ENCODE results near the gene GNA14. TPM values are rescaled to one million over a fixed set of nuclear protein-coding genes. Genes with fewer than 3 reads are reported as not detected.
"Not testable (repeated sequence)": the region's sequence is repeated elsewhere in the genome, so short reads cannot be mapped to it uniquely, and the experiment has no call there.

The GNA14 gene
- polyA plus RNA-seq, 1 donor from 2014 or later = 0.40 TPM

DNA sequence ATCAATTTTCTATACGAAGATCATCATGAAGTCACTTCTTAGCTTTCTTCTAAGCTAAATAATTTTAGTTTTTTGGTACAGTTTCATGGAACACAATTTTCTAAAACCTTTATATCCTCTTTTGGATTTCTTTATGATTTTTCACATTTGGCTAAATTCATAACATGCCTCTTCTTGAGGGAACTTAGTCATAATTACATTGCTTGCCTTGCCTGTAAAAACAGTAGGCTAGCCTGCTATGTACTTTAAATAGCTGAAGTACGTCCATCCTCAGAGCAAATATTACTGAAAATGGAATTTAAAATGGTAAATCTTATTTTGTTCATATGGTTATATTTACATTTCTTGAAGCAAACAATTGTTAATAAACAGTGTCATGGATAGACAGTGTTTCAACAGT, 245.8 kb downstream of the GNA14 start:
- H3K27me3 ChIP-seq (ENCODE audit: insufficient read depth, low read depth, low read length) = no peaks in the 10 kb centered on the region
- no peaks in the 10 kb centered on the region for H3K79me2 ChIP-seq (replicated peaks; ENCODE audit: insufficient read depth, low read length)
- no peak overlapping the region for H3K4me2 ChIP-seq (ENCODE audit: low read length)
- no peak overlapping the region for H3K4me3 ChIP-seq (ENCODE audit: low read length)
- TF ChIP-seq EP300 (conservative IDR thresholded peaks at IDR 0.05; ENCODE audit: poor library complexity, severe bottlenecking) (no peak), TAF1 (IDR thresholded peaks at IDR 0.05; ENCODE audit: low read depth) (no peak)
- no peaks in the 10 kb centered on the region for H4K20me1 ChIP-seq (ENCODE audit: insufficient read depth)
- no peak overlapping the region for H3K27ac ChIP-seq (ENCODE audit: low read length)
- H3K9me2 ChIP-seq (ENCODE audit: insufficient read depth, low read length) = no peaks in the 10 kb centered on the region
- no peaks in the 10 kb centered on the region for H3F3A ChIP-seq (ENCODE audit: insufficient read depth, low read length, poor library complexity, severe bottlenecking)
- no peak overlapping the region for H2AFZ ChIP-seq (ENCODE audit: low read depth, low read length)
- no peak overlapping the region for H3K9ac ChIP-seq (ENCODE audit: low read length)
- no peaks in the 10 kb centered on the region for H3K9me3 ChIP-seq (ENCODE audit: low read length)
- no peaks in the 10 kb centered on the region for H3K36me3 ChIP-seq (ENCODE audit: insufficient read depth, low read length)

DNA sequence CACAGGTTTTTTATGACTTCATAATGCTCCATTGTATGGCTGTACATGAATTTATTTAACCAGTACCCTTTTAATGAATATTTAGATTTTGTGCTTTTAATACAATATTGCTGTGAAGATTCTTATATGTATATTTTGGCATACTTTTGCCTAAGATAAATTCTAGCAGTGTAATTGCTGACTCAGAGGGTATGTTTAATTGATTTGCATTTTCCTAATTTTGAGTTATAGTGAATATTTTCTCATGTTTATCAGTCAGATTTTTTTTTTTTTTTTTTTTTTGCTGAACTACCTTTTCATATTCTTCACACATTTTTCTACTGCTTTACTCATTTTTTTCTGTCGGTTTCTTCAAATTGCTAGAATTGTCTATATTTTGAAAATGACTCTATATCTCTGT, 248.2 kb downstream of the GNA14 start:
- no peaks in the 10 kb centered on the region for H3K9me3 ChIP-seq (ENCODE audit: low read length)

DNA sequence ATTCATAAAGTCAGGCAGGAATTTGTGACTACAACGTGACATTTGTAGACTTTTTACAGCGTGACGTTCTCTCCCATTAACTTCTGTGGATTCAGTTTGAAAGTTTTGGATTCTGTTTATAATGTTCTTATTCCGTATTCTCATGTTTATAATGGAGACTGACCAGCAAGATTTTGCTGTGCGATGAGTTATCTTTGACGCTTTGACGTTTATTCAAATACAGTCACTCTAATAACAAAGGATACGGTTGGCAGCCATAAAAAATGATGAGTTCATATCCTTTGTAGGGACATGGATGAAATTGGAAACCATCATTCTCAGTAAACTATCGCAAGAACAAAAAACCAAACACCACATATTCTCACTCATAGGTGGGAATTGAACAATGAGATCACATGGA, 249.5 kb downstream of the GNA14 start:
- H3K27ac ChIP-seq (ENCODE audit: low read length); H3F3A ChIP-seq (ENCODE audit: insufficient read depth, low read length, poor library complexity, severe bottlenecking); H3K4me2 ChIP-seq (ENCODE audit: low read length); H3K9ac ChIP-seq (ENCODE audit: low read length); H3K27me3 ChIP-seq (ENCODE audit: insufficient read depth, low read depth, low read length); H2AFZ ChIP-seq (ENCODE audit: low read depth, low read length); H3K79me2 ChIP-seq (replicated peaks; ENCODE audit: insufficient read depth, low read length); H3K9me2 ChIP-seq (ENCODE audit: insufficient read depth, low read length); H3K36me3 ChIP-seq (ENCODE audit: insufficient read depth, low read length); H3K9me3 ChIP-seq (ENCODE audit: low read length); H4K20me1 ChIP-seq (ENCODE audit: insufficient read depth); H3K4me3 ChIP-seq (ENCODE audit: low read length): not testable (repeated sequence)

More for the DNA sequence above, 248.2 kb downstream of the GNA14 start:
- Histone ChIP-seq H3K79me2 (replicated peaks; ENCODE audit: insufficient read depth, low read length) (no peaks in the 10 kb centered on the region), H3K4me2 (ENCODE audit: low read length) (no peak overlapping the region), H3K9ac (ENCODE audit: low read length) (no peak overlapping the region), H4K20me1 (ENCODE audit: insufficient read depth) (no peaks in the 10 kb centered on the region), H3K36me3 (ENCODE audit: insufficient read depth, low read length) (no peaks in the 10 kb centered on the region), H2AFZ (ENCODE audit: low read depth, low read length) (no peak overlapping the region), H3K27ac (ENCODE audit: low read length) (no peak overlapping the region), H3K9me2 (ENCODE audit: insufficient read depth, low read length) (no peaks in the 10 kb centered on the region), H3K27me3 (ENCODE audit: insufficient read depth, low read depth, low read length) (no peaks in the 10 kb centered on the region), H3F3A (ENCODE audit: insufficient read depth, low read length, poor library complexity, severe bottlenecking) (no peaks in the 10 kb centered on the region), H3K4me3 (ENCODE audit: low read length) (no peak overlapping the region)
- TF ChIP-seq EP300 (conservative IDR thresholded peaks at IDR 0.05; ENCODE audit: poor library complexity, severe bottlenecking) = no peak

DNA sequence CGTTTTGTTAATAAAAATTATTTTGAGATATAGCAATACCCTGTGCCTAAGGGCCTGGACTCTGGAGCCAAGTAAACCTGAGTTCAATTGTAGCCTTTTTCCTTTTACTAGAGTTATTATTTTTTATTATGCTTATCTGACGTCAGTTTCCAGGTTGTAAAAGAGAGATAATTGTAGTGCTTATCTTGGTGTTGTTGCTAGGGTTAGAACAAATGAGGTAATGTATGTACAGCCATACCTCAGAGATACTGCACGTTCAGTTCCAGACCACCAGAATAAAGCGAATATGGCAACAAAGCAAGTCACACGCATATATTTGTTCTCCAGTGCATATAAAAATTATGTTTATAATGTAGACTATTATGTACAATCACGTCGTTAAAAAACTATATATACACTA, 255.8 kb downstream of the GNA14 start:
- TF ChIP-seq EZH2 (IDR thresholded peaks at IDR 0.05; ENCODE audit: borderline replicate concordance, insufficient read depth, low read length, poor library complexity, severe bottlenecking) (no peak), TAF1 (IDR thresholded peaks at IDR 0.05; ENCODE audit: low read depth) (no peak), POLR2AphosphoS5 (IDR thresholded peaks at IDR 0.05) (no peak), RAD21 (conservative IDR thresholded peaks at IDR 0.05) (no peak), SMC3 (conservative IDR thresholded peaks at IDR 0.05; ENCODE audit: poor library complexity) (no peak), MXI1 (conservative IDR thresholded peaks at IDR 0.05; ENCODE audit: poor library complexity, severe bottlenecking) (no peak), EP300 (conservative IDR thresholded peaks at IDR 0.05; ENCODE audit: poor library complexity, severe bottlenecking) (no peak)
- TF ChIP-seq, protein P1, sequence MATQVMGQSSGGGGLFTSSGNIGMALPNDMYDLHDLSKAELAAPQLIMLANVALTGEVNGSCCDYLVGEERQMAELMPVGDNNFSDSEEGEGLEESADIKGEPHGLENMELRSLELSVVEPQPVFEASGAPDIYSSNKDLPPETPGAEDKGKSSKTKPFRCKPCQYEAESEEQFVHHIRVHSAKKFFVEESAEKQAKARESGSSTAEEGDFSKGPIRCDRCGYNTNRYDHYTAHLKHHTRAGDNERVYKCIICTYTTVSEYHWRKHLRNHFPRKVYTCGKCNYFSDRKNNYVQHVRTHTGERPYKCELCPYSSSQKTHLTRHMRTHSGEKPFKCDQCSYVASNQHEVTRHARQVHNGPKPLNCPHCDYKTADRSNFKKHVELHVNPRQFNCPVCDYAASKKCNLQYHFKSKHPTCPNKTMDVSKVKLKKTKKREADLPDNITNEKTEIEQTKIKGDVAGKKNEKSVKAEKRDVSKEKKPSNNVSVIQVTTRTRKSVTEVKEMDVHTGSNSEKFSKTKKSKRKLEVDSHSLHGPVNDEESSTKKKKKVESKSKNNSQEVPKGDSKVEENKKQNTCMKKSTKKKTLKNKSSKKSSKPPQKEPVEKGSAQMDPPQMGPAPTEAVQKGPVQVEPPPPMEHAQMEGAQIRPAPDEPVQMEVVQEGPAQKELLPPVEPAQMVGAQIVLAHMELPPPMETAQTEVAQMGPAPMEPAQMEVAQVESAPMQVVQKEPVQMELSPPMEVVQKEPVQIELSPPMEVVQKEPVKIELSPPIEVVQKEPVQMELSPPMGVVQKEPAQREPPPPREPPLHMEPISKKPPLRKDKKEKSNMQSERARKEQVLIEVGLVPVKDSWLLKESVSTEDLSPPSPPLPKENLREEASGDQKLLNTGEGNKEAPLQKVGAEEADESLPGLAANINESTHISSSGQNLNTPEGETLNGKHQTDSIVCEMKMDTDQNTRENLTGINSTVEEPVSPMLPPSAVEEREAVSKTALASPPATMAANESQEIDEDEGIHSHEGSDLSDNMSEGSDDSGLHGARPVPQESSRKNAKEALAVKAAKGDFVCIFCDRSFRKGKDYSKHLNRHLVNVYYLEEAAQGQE (IDR thresholded peaks at IDR 0.05; ENCODE audit: borderline replicate concordance) = no peak
- TF ChIP-seq, protein P2, sequence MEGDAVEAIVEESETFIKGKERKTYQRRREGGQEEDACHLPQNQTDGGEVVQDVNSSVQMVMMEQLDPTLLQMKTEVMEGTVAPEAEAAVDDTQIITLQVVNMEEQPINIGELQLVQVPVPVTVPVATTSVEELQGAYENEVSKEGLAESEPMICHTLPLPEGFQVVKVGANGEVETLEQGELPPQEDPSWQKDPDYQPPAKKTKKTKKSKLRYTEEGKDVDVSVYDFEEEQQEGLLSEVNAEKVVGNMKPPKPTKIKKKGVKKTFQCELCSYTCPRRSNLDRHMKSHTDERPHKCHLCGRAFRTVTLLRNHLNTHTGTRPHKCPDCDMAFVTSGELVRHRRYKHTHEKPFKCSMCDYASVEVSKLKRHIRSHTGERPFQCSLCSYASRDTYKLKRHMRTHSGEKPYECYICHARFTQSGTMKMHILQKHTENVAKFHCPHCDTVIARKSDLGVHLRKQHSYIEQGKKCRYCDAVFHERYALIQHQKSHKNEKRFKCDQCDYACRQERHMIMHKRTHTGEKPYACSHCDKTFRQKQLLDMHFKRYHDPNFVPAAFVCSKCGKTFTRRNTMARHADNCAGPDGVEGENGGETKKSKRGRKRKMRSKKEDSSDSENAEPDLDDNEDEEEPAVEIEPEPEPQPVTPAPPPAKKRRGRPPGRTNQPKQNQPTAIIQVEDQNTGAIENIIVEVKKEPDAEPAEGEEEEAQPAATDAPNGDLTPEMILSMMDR (IDR thresholded peaks at IDR 0.05; ENCODE audit: poor library complexity, severe bottlenecking) = no peak
- Histone ChIP-seq H3K27ac (ENCODE audit: low read length) (no peak overlapping the region), H2AFZ (ENCODE audit: low read depth, low read length) (no peak overlapping the region), H3K79me2 (replicated peaks; ENCODE audit: insufficient read depth, low read length) (no peaks in the 10 kb centered on the region), H3K9me2 (ENCODE audit: insufficient read depth, low read length) (no peaks in the 10 kb centered on the region), H3K9ac (ENCODE audit: low read length) (no peak overlapping the region), H3K4me2 (ENCODE audit: low read length) (no peak overlapping the region), H3K4me3 (ENCODE audit: low read length) (no peak overlapping the region), H3K27me3 (ENCODE audit: insufficient read depth, low read depth, low read length) (no peaks in the 10 kb centered on the region), H3F3A (ENCODE audit: insufficient read depth, low read length, poor library complexity, severe bottlenecking) (no peaks in the 10 kb centered on the region), H3K36me3 (ENCODE audit: insufficient read depth, low read length) (no peaks in the 10 kb centered on the region), H3K9me3 (ENCODE audit: low read length) (no peaks in the 10 kb centered on the region), H4K20me1 (ENCODE audit: insufficient read depth) (no peaks in the 10 kb centered on the region)
